Measurements from ENCODE around the gene EFNA5. TPM values are rescaled to one million over a fixed set of nuclear protein-coding genes. Genes with fewer than 3 reads are reported as not detected.

The EFNA5 gene
- total RNA-seq, 1 experiment from 2014 or later, result 42.7 TPM

DNA sequence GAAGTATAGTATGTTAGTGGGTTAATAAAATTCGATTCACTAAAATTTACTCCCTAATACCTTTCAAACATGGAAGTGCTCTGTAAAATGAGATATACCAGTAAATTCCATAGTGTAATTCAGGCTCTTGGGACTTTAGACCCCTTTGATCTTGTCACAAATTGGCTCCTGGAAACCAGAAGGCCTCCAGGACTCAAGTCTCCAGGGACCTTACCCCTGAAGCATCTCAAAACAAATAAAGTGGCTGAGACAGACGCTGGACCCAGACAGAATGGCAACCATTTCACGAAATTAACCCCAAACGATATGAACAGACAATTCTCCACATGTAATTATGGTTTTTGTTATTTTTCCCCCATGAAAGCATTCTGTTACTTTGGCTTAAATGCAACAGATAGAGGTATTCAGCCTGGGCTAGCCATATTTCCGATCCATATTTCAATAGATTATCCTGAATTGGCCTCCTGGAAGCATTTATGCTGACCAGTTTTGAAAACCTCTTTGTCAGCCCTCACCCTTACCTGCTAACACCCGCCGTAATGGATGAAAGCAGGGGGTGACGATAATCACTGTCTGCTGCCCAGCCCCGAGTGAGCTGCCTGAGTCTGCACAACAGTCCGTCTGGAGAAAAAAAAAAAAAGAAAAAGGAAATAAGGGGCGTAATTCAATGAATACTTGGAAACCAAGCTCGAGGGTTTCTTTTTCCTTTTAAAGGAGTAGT, 34.1 kb upstream of the EFNA5 start:
- H3K79me2 ChIP-seq (ENCODE audit: low read depth), result no peaks in the 10 kb centered on the region
- TF ChIP-seq, protein P1, sequence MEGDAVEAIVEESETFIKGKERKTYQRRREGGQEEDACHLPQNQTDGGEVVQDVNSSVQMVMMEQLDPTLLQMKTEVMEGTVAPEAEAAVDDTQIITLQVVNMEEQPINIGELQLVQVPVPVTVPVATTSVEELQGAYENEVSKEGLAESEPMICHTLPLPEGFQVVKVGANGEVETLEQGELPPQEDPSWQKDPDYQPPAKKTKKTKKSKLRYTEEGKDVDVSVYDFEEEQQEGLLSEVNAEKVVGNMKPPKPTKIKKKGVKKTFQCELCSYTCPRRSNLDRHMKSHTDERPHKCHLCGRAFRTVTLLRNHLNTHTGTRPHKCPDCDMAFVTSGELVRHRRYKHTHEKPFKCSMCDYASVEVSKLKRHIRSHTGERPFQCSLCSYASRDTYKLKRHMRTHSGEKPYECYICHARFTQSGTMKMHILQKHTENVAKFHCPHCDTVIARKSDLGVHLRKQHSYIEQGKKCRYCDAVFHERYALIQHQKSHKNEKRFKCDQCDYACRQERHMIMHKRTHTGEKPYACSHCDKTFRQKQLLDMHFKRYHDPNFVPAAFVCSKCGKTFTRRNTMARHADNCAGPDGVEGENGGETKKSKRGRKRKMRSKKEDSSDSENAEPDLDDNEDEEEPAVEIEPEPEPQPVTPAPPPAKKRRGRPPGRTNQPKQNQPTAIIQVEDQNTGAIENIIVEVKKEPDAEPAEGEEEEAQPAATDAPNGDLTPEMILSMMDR (conservative IDR thresholded peaks at IDR 0.05), result no peak
- TF ChIP-seq EZH2 (IDR thresholded peaks at IDR 0.05; ENCODE audit: low read depth), result no peak
- H4K20me1 ChIP-seq (ENCODE audit: insufficient read depth), result no peaks in the 10 kb centered on the region
- ChIA-PET CTCF (no interaction called here), POLR2A (ENCODE audit: unreplicated experiment) (no interaction called here)
- DNase-seq, result no peak
- no peak overlapping the region for H3K4me2 ChIP-seq
- H3K27me3 ChIP-seq (ENCODE audit: insufficient read depth, low read depth), result no peaks in the 10 kb centered on the region
- 0 out of 2 replicates have a peak overlapping the region, but pooled peaks have one; percentile 3 for H2AFZ ChIP-seq
- no peak overlapping the region for H3K27ac ChIP-seq
- H3F3A ChIP-seq (ENCODE audit: insufficient read depth, low read depth), result no peaks in the 10 kb centered on the region
- H3K4me3 ChIP-seq, result no peak overlapping the region
- no peaks in the 10 kb centered on the region; the same call in 1 of the 2 replicates for H3K9me2 ChIP-seq (ENCODE audit: insufficient read depth)
- no peaks in the 10 kb centered on the region for H3K36me3 ChIP-seq (ENCODE audit: low read depth)
- no peaks in the 10 kb centered on the region for H3K4me1 ChIP-seq (replicated peaks; ENCODE audit: insufficient read depth)
- H3K9me3 ChIP-seq (ENCODE audit: insufficient read depth, low read depth), result no peaks in the 10 kb centered on the region
- intact Hi-C loops (cut with micrococcal nuclease; ENCODE audit: unreplicated experiment), result no loop called here
- no TSS peak for BruUV-seq (replicated peaks)

DNA sequence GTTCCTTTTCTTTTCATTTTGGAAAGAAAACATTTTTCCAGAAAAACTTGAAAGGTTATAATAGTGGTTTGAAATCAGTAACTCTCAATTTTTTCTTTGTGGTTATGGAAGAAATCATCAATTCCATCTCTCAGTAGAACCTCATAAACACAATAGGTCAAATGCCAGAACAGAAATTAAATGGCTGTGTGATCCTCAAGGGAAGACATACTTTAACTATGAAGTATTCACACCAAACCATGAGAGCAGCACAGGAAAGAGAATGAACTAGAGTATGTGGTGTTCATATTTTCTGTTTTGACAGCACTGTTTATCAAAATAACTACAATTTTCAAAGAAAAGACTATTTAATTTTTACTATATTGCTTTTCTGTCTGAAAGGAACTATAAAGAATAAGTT, 29.7 kb upstream of the EFNA5 start:
- Histone ChIP-seq H3K36me3 (ENCODE audit: low read depth) (no peaks in the 10 kb centered on the region), H3F3A (ENCODE audit: insufficient read depth, low read depth) (no peaks in the 10 kb centered on the region), H3K9me3 (ENCODE audit: insufficient read depth, low read depth) (no peaks in the 10 kb centered on the region), H3K4me2 (no peak overlapping the region), H3K4me1 (replicated peaks; ENCODE audit: insufficient read depth) (no peaks in the 10 kb centered on the region), H2AFZ (no peak overlapping the region), H3K4me3 (no peak overlapping the region), H4K20me1 (ENCODE audit: insufficient read depth) (no peaks in the 10 kb centered on the region), H3K79me2 (ENCODE audit: low read depth) (no peaks in the 10 kb centered on the region), H3K27ac (no peak overlapping the region), H3K27me3 (ENCODE audit: insufficient read depth, low read depth) (no peaks in the 10 kb centered on the region), H3K9me2 (ENCODE audit: insufficient read depth) (no peaks in the 10 kb centered on the region)
- TF ChIP-seq, protein P1 (conservative IDR thresholded peaks at IDR 0.05), result no peak
- no TSS peak for BruUV-seq (replicated peaks)
- POLR2A ChIA-PET (ENCODE audit: unreplicated experiment), result no interaction called here
- DNase-seq, result no peak
- CTCF ChIA-PET, result no interaction called here
- intact Hi-C loops (cut with micrococcal nuclease; ENCODE audit: unreplicated experiment), result no loop called here

DNA sequence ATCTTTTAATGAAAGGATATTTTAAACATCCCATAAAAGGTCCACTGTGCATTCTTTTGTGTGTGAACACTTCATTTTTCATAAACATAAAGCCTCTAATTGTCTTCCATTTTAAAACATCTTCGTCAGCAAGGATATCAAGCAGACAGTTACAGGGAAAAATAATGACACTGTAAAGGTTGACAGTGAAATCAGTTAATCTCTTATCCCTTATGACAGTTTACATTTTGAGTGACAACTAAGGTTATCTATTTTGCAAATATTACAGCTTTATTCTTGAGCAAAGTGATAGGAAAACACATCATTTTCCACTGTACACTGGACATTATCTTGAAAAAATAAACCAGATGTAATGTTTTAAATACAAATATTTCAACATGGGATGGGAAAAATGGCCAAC, 28.7 kb upstream of the EFNA5 start:
- Histone ChIP-seq H3K27ac (no peak overlapping the region), H3F3A (ENCODE audit: insufficient read depth, low read depth) (no peaks in the 10 kb centered on the region), H3K79me2 (ENCODE audit: low read depth) (no peaks in the 10 kb centered on the region), H3K36me3 (ENCODE audit: low read depth) (no peaks in the 10 kb centered on the region), H3K27me3 (ENCODE audit: insufficient read depth, low read depth) (no peaks in the 10 kb centered on the region), H3K4me3 (no peak overlapping the region), H3K4me2 (no peak overlapping the region), H3K4me1 (replicated peaks; ENCODE audit: insufficient read depth) (no peaks in the 10 kb centered on the region), H3K9me2 (ENCODE audit: insufficient read depth) (no peaks in the 10 kb centered on the region), H3K9me3 (ENCODE audit: insufficient read depth, low read depth) (no peaks in the 10 kb centered on the region), H4K20me1 (ENCODE audit: insufficient read depth) (no peaks in the 10 kb centered on the region), H2AFZ (no peak overlapping the region)
- CTCF ChIA-PET, result no interaction called here
- no peak for DNase-seq
- POLR2A ChIA-PET (ENCODE audit: unreplicated experiment), result no interaction called here
- intact Hi-C loops (cut with micrococcal nuclease; ENCODE audit: unreplicated experiment), result no loop called here
- no peak for TF ChIP-seq EZH2 (IDR thresholded peaks at IDR 0.05; ENCODE audit: low read depth)
- TF ChIP-seq, protein P1 (conservative IDR thresholded peaks at IDR 0.05), result no peak
- BruUV-seq (replicated peaks), result no TSS peak

All from PC-9 (cell line).